IMR-90 (cell line): ENCODE measurements around the gene MYOM1. TPM values are rescaled to one million over a fixed set of nuclear protein-coding genes. Genes with fewer than 3 reads are reported as not detected.

Experiments
- ATAC-seq: fragments of 200-7000 bp; cut with Tn5 transposase; 2 replicates; pipeline ENCODE4 v1.9.1; 2020; ENCODE audit warnings: low read depth, mild to moderate bottlenecking, moderate library complexity
- BruUV-seq: library from RNA; stranded (reverse); fragments of 400-500 nt; replicated peaks from 2 replicates; lab custom pipeline; 2021; lab: Mats Ljungman, UMichigan
- CTCF ChIA-PET: fragments of 300-600 bp; formaldehyde crosslinking; extraction: SDS; loops from one replicate; lab custom pipeline; 2021; ENCODE audit warnings: antibody characterized with exemption; lab: Yijun Ruan, JAX
- POLR2A ChIA-PET: fragments of 300-600 bp; sonication (Branson Sonifier 250); formaldehyde crosslinking; loops from one replicate; lab custom pipeline; 2022; ENCODE audit warnings: antibody characterized with exemption; ENCODE audit not compliant: unreplicated experiment; lab: Charles Lee
- DNase-seq: peaks from one replicate; pipeline ENCODE4 v3.0.0; 2013
- H2AFZ ChIP-seq: replicated peaks from 2 replicates; pipeline ENCODE3; 2013; ENCODE audit warnings: low read length, mild to moderate bottlenecking; ENCODE audit not compliant: poor library complexity
- H2AK5ac ChIP-seq: 2 replicates; pipeline ENCODE4 v1.6.1; 2013; ENCODE audit warnings: low read depth, low read length, inconsistent platforms
- H2AK9ac ChIP-seq: replicated peaks from 2 replicates; pipeline ENCODE3; 2013; ENCODE audit warnings: mild to moderate bottlenecking, low read depth, low read length, moderate library complexity; ENCODE audit not compliant: poor library complexity
- H2BK120ac ChIP-seq: 2 replicates; pipeline ENCODE4 v1.6.1; 2013; ENCODE audit warnings: low read depth, low read length, inconsistent platforms
- H2BK15ac ChIP-seq: 3 replicates; pipeline ENCODE4 v1.6.1; 2013; ENCODE audit warnings: low read depth, low read length, inconsistent platforms
- H2BK20ac ChIP-seq: 2 replicates; pipeline ENCODE4 v1.6.1; 2013; ENCODE audit warnings: low read depth, mild to moderate bottlenecking, inconsistent platforms, low read length, moderate library complexity
- H2BK5ac ChIP-seq: 2 replicates; pipeline ENCODE4 v1.6.1; 2013; ENCODE audit warnings: mild to moderate bottlenecking, low read depth, low read length, inconsistent platforms; ENCODE audit not compliant: poor library complexity, severe bottlenecking
- H3K14ac ChIP-seq: replicated peaks from 2 replicates; pipeline ENCODE4 v1.6.1; 2013; ENCODE audit warnings: low read depth, low read length, inconsistent platforms
- H3K18ac ChIP-seq: 2 replicates; pipeline ENCODE4 v1.6.1; 2013; ENCODE audit warnings: low read depth, low read length, control low read depth
- H3K23ac ChIP-seq: 2 replicates; pipeline ENCODE4 v1.6.1; 2013; ENCODE audit warnings: low read depth, low read length, inconsistent platforms
- H3K27ac ChIP-seq: 2 replicates; pipeline ENCODE4 v1.5.1; 2013; ENCODE audit warnings: mild to moderate bottlenecking, control low read depth, low read length; ENCODE audit not compliant: insufficient read depth
- H3K27me3 ChIP-seq: 2 replicates; pipeline ENCODE4 v1.6.1; 2013; ENCODE audit warnings: low read length; ENCODE audit not compliant: control insufficient read depth, insufficient read depth
- H3K36me3 ChIP-seq: 2 replicates; pipeline ENCODE4 v1.6.1; 2013; ENCODE audit warnings: low read length, mixed read lengths; ENCODE audit not compliant: control insufficient read depth, insufficient read depth
- H3K4ac ChIP-seq: 2 replicates; pipeline ENCODE4 v1.6.1; 2013; ENCODE audit warnings: low read depth, low read length, inconsistent platforms
- H3K4me1 ChIP-seq: 2 replicates; pipeline ENCODE4 v1.6.1; 2013; ENCODE audit warnings: low read length, mixed read lengths; ENCODE audit not compliant: control insufficient read depth, insufficient read depth
- H3K4me2 ChIP-seq: 2 replicates; pipeline ENCODE4 v1.6.1; 2013; ENCODE audit warnings: low read depth, mild to moderate bottlenecking, control low read depth, low read length, moderate library complexity
- H3K4me3 ChIP-seq: 2 replicates; pipeline ENCODE4 v1.5.1; 2013; ENCODE audit warnings: low read depth, mild to moderate bottlenecking, control low read depth, low read length, moderate library complexity; ENCODE audit not compliant: insufficient read depth
- H3K56ac ChIP-seq: 2 replicates; pipeline ENCODE4 v1.6.1; 2013; ENCODE audit warnings: low read length, inconsistent platforms; ENCODE audit not compliant: insufficient read depth; ENCODE audit errors: extremely low read depth
- H3K79me1 ChIP-seq, 2 experiments: 2 replicates each; pipeline ENCODE4 v1.6.1; 2013; ENCODE audit warnings: low read length in 2 of 2, inconsistent platforms in 1 of 2, low read depth in 1 of 2
- H3K9ac ChIP-seq: 2 replicates; pipeline ENCODE4 v1.6.1; 2013; ENCODE audit warnings: low read depth, low read length, control low read depth
- H3K9me1 ChIP-seq: 2 replicates; pipeline ENCODE4 v1.6.1; 2013; ENCODE audit warnings: low read length, inconsistent platforms; ENCODE audit not compliant: insufficient read depth
- H3K9me3 ChIP-seq: 2 replicates; pipeline ENCODE4 v1.6.1; 2013; ENCODE audit warnings: low read length; ENCODE audit not compliant: control insufficient read depth, insufficient read depth
- H4K20me1 ChIP-seq: 2 replicates; pipeline ENCODE4 v1.6.1; 2013; ENCODE audit warnings: low read length, inconsistent platforms; ENCODE audit not compliant: insufficient read depth
- H4K5ac ChIP-seq: 2 replicates; pipeline ENCODE4 v1.6.1; 2013; ENCODE audit warnings: mild to moderate bottlenecking, low read depth, low read length, control low read depth
- H4K8ac ChIP-seq, 2 experiments: 2 replicates each; pipeline ENCODE4 v1.6.1; 2013; ENCODE audit warnings: low read depth in 2 of 2, low read length in 2 of 2, control low read depth in 1 of 2, inconsistent platforms in 1 of 2
- H4K91ac ChIP-seq: 2 replicates; pipeline ENCODE4 v1.6.1; 2013; ENCODE audit warnings: low read depth, low read length, inconsistent platforms; ENCODE audit not compliant: insufficient read depth
- BHLHE40 ChIP-seq: fragments of 150-350 bp; IDR thresholded peaks from 2 replicates; pipeline ENCODE4 v1.6.1; 2016; ENCODE audit warnings: mild to moderate bottlenecking, low read depth, low read length
- CEBPB ChIP-seq: IDR thresholded peaks from 2 replicates; pipeline ENCODE4 v1.6.1; 2012; ENCODE audit warnings: low read depth, low read length, improper control_type of control experiment
- CHD1 ChIP-seq: IDR thresholded peaks from 2 replicates; pipeline ENCODE4 v1.6.1; 2012; ENCODE audit warnings: low read depth, low read length, improper control_type of control experiment
- ELK1 ChIP-seq: fragments of 150-350 bp; IDR thresholded peaks from 2 replicates; pipeline ENCODE4 v1.6.1; 2016; ENCODE audit warnings: low read depth, mild to moderate bottlenecking, low read length, moderate library complexity, borderline replicate concordance
- FOS ChIP-seq: fragments of 150-350 bp; IDR thresholded peaks from 2 replicates; pipeline ENCODE4 v1.6.1; 2016; ENCODE audit warnings: low read depth, low read length
- MAFK ChIP-seq: IDR thresholded peaks from 2 replicates; pipeline ENCODE4 v1.6.1; 2012; ENCODE audit warnings: low read depth, low read length, improper control_type of control experiment
- MAZ ChIP-seq: IDR thresholded peaks from 2 replicates; pipeline ENCODE4 v1.6.1; 2012; ENCODE audit warnings: low read depth, mild to moderate bottlenecking, low read length, improper control_type of control experiment, moderate library complexity, borderline replicate concordance
- MXI1 ChIP-seq: IDR thresholded peaks from 2 replicates; pipeline ENCODE4 v1.6.1; 2012; ENCODE audit warnings: low read depth, mild to moderate bottlenecking, low read length, moderate library complexity, borderline replicate concordance
- NFE2L2 ChIP-seq: fragments of 150-350 bp; IDR thresholded peaks from 2 replicates; pipeline ENCODE4 v1.6.1; 2016; ENCODE audit warnings: low read depth, mild to moderate bottlenecking, low read length
- POLR2A ChIP-seq: IDR thresholded peaks from 2 replicates; pipeline ENCODE4 v1.6.1; 2012; ENCODE audit warnings: mild to moderate bottlenecking, low read depth, low read length
- RAD21 ChIP-seq: IDR thresholded peaks from 2 replicates; pipeline ENCODE4 v1.6.1; 2012; ENCODE audit warnings: low read length, improper control_type of control experiment
- RCOR1 ChIP-seq: IDR thresholded peaks from 2 replicates; pipeline ENCODE4 v1.6.1; 2012; ENCODE audit warnings: mild to moderate bottlenecking, low read length, improper control_type of control experiment; ENCODE audit not compliant: insufficient replicate concordance
- RFX5 ChIP-seq: IDR thresholded peaks from 2 replicates; pipeline ENCODE4 v1.8.0; 2012; ENCODE audit warnings: low read depth, mild to moderate bottlenecking, low read length, moderate library complexity
- SMC3 ChIP-seq: fragments of 150-350 bp; IDR thresholded peaks from 2 replicates; pipeline ENCODE4 v1.6.1; 2016; ENCODE audit warnings: low read depth, mild to moderate bottlenecking, antibody characterized with exemption, low read length, moderate library complexity
- USF2 ChIP-seq: fragments of 150-350 bp; IDR thresholded peaks from 2 replicates; pipeline ENCODE4 v1.6.1; 2017; ENCODE audit warnings: mild to moderate bottlenecking, antibody characterized with exemption, low read length, low read depth
- WGBS, 2 experiments: methylation state at CpG; one replicate each; pipeline versions ENCODE4 v1.1.5 to v1.1.7; 2013; ENCODE audit warnings: missing lambda C conversion rate in 2 of 2; ENCODE audit not compliant: insufficient read length in 1 of 2; ENCODE audit errors: extremely low coverage in 2 of 2; 5-methylcytosine and 5-hydroxymethylcytosine counted together
- dilution Hi-C: fragments of 300-500 bp; cut with HindIII; formaldehyde crosslinking; loops from one replicate; pipeline ENCODE4 v1.14.3; 2018; ENCODE audit warnings: low sequenced_read_pairs; ENCODE audit not compliant: unreplicated experiment
- in situ Hi-C: fragments of 300-500 bp; cut with MboI; formaldehyde crosslinking; loops from 3 replicates; pipeline ENCODE4 v1.14.3; 2019; ENCODE audit warnings: low sequenced_read_pairs, inconsistent platforms, mixed read lengths
- intact Hi-C: fragments of 100-400 bp; cut with micrococcal nuclease; formaldehyde crosslinking; loops from 2 replicates; pipeline ENCODE4 v1.10.0; 2022
- polyA plus RNA-seq, 3 experiments: library from polyadenylated mRNA; depleted of rRNA; stranded (reverse); fragments of >200 nt; gene quantifications; 2 replicates each; pipeline ENCODE4 v1.2.3, GENCODE V29; 2012; ENCODE audit warnings: low replicate concordance in 1 of 3
- total RNA-seq: library from RNA; depleted of rRNA; stranded (reverse); fragments of >200 nt; gene quantifications from 2 replicates; pipeline ENCODE4 v1.2.3, GENCODE V29; 2012
- TF ChIP-seq, protein P1 (sequence below): conservative IDR thresholded peaks from 2 replicates; pipeline ENCODE4 v1.5.1; 2012; ENCODE audit warnings: mild to moderate bottlenecking, low read depth, low read length, improper control_type of control experiment

MYOM1 gene
- total and polyA plus RNA-seq, 2 of the 4 experiments (the other 2 are of a cell fraction), result under 0.01 to 0.10 TPM

DNA sequence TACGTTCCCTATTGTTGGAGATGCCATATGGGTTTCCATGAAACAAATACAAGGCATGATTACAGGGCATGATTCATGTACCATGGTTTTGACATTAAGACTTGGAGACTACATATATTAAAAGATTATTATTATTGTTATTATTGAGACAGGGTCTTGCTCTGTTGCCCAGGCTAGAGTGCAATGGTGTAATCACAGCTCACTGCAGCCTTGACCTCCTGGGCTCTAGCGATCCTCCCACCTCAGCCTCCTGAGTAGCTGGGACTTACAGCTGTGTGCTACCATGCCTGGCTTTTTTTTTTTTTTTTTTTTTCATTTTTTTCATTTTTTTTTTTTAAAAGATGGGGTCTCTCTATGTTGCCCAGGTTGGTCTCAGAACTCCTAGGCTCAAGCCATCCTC lies 69.1 kb downstream of the MYOM1 start:
- no TSS peak for BruUV-seq
- DNase-seq (no peak), ATAC-seq (no peak)
- Histone ChIP-seq H3K14ac (no peak overlapping the region), H3K4me3 (no peak overlapping the region), H2AK5ac (no peak overlapping the region), H3K9me1 (no peaks in the 10 kb centered on the region), H4K20me1 (no peaks in the 10 kb centered on the region), H2BK5ac (no peak overlapping the region), H3K4ac (no peak overlapping the region), H3K56ac (no peak overlapping the region), H3K4me1 (no peaks in the 10 kb centered on the region), H3K79me1 (no peaks in the 10 kb centered on the region), H2BK20ac (no peak overlapping the region), H4K5ac (no peak overlapping the region), H2BK120ac (no peak overlapping the region), H2AK9ac (no peak overlapping the region), H3K18ac (no peak overlapping the region), H3K9ac (no peak overlapping the region), H4K91ac (no peak overlapping the region), H3K27ac (no peak overlapping the region), H3K36me3 (no peaks in the 10 kb centered on the region), H4K8ac (no peak overlapping the region), H2BK15ac (no peak overlapping the region), H2AFZ (no peak overlapping the region), H3K23ac (no peak overlapping the region), H3K27me3 (no peaks in the 10 kb centered on the region; the same call in 1 of the 2 replicates), H3K4me2 (no peak overlapping the region), H3K9me3 (no peaks in the 10 kb centered on the region)
- no CpG with 5 or more reads among the region's 2 CpGs for WGBS, 2 experiments
- dilution Hi-C loops, result no loop called here
- ChIA-PET CTCF (no interaction called here), POLR2A (no interaction called here)
- intact Hi-C loops, result loop anchor here (1.0 kb wide), 2 partner anchors 96 to 218 kb away; no protein-coding TSS in a partner anchor
- no peak for TF ChIP-seq CEBPB
- no peak for TF ChIP-seq BHLHE40
- no peak for TF ChIP-seq CHD1
- no peak for TF ChIP-seq ELK1
- TF ChIP-seq USF2, result no peak
- TF ChIP-seq MAFK, result no peak
- no peak for TF ChIP-seq MXI1
- no peak for TF ChIP-seq MAZ
- TF ChIP-seq SMC3, result no peak
- no peak for TF ChIP-seq RCOR1
- TF ChIP-seq RFX5, result no peak
- no peak for TF ChIP-seq FOS
- no peak for TF ChIP-seq POLR2A
- no peak for TF ChIP-seq NFE2L2
- TF ChIP-seq, protein P1, sequence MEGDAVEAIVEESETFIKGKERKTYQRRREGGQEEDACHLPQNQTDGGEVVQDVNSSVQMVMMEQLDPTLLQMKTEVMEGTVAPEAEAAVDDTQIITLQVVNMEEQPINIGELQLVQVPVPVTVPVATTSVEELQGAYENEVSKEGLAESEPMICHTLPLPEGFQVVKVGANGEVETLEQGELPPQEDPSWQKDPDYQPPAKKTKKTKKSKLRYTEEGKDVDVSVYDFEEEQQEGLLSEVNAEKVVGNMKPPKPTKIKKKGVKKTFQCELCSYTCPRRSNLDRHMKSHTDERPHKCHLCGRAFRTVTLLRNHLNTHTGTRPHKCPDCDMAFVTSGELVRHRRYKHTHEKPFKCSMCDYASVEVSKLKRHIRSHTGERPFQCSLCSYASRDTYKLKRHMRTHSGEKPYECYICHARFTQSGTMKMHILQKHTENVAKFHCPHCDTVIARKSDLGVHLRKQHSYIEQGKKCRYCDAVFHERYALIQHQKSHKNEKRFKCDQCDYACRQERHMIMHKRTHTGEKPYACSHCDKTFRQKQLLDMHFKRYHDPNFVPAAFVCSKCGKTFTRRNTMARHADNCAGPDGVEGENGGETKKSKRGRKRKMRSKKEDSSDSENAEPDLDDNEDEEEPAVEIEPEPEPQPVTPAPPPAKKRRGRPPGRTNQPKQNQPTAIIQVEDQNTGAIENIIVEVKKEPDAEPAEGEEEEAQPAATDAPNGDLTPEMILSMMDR, result no peak
- TF ChIP-seq RAD21, result no peak
- in situ Hi-C loops, result no loop called here
